Measurements from ENCODE around the gene TP53AIP1. TPM values are rescaled to one million over a fixed set of nuclear protein-coding genes. Genes with fewer than 3 reads are reported as not detected.

Gene TP53AIP1
- total and polyA plus RNA-seq, 7 donors, result 0.07 to 0.51 (median 0.08) TPM; not detected in 4

GRCh38 chr11:128914216-128915148 lies 28.2 kb downstream of the TP53AIP1 start:
- H3K4me1 ChIP-seq, result no peaks in the 10 kb centered on the region
- no peak overlapping the region for H3K27ac ChIP-seq
- intact Hi-C loops (cut with DNase I), result no loop called here
- H3K27me3 ChIP-seq (ENCODE audit: insufficient read depth in 3 of 3, low read length in 2 of 3), result peaks cover 0 to 12% (median 2%) of the 10 kb centered on the region in 3 donors
- no peak for DNase-seq
- WGBS, 3 donors, result 84 to 90% (median 84%) methylated on average over 17 to 18 of the region's 18 CpGs
- no peak for TF ChIP-seq CTCF (IDR thresholded peaks at IDR 0.05)
- no peak overlapping the region for H3K4me3 ChIP-seq
- no peaks in the 10 kb centered on the region for H3K36me3 ChIP-seq (ENCODE audit: insufficient read depth in 1 of 2, low read depth in 1 of 2)
- H3K9me3 ChIP-seq, result no peaks in the 10 kb centered on the region
- no peak for ATAC-seq

GRCh38 chr11:128913806-128914205 lies 28.9 kb downstream of the TP53AIP1 start:
- 47 to 51% (median 49%) methylated on average over 5 of the region's 5 CpGs for WGBS, 3 donors
- no peaks in the 10 kb centered on the region for H3K36me3 ChIP-seq (ENCODE audit: insufficient read depth in 1 of 2, low read depth in 1 of 2)
- H3K27ac ChIP-seq, result no peak overlapping the region
- H3K27me3 ChIP-seq (ENCODE audit: insufficient read depth in 3 of 3, low read length in 2 of 3), result peaks cover 0 to 17% (median 2%) of the 10 kb centered on the region in 3 donors
- no peak for ATAC-seq
- intact Hi-C loops (cut with DNase I), result no loop called here
- no peaks in the 10 kb centered on the region for H3K9me3 ChIP-seq
- DNase-seq, result no peak
- H3K4me1 ChIP-seq, result no peaks in the 10 kb centered on the region
- TF ChIP-seq CTCF (IDR thresholded peaks at IDR 0.05), result no peak
- no peak overlapping the region for H3K4me3 ChIP-seq

GRCh38 chr11:128911701-128912100 lies 31.0 kb downstream of the TP53AIP1 start:
- H3K9me3 ChIP-seq, result no peaks in the 10 kb centered on the region
- peaks cover 0 to 22% (median 8%) of the 10 kb centered on the region in 3 donors for H3K27me3 ChIP-seq (ENCODE audit: insufficient read depth in 3 of 3, low read length in 2 of 3)
- intact Hi-C loops (cut with DNase I), result no loop called here
- no peak for ATAC-seq
- no peak for DNase-seq
- TF ChIP-seq CTCF (IDR thresholded peaks at IDR 0.05), result no peak
- no peaks in the 10 kb centered on the region for H3K36me3 ChIP-seq (ENCODE audit: insufficient read depth in 1 of 2, low read depth in 1 of 2)
- no peak overlapping the region for H3K4me3 ChIP-seq
- no peaks in the 10 kb centered on the region for H3K4me1 ChIP-seq
- 95 to 97% (median 97%) methylated on average over 18 of the region's 18 CpGs for WGBS, 3 donors
- H3K27ac ChIP-seq, result no peak overlapping the region

- 96 to 98% (median 97%) methylated on average over 17 of the region's 17 CpGs for WGBS, 3 donors
- Histone ChIP-seq H3K27ac (no peak overlapping the region), H3K27me3 (ENCODE audit: insufficient read depth in 3 of 3, low read length in 2 of 3) (peaks cover 0 to 26% (median 12%) of the 10 kb centered on the region in 3 donors), H3K36me3 (ENCODE audit: insufficient read depth in 1 of 2, low read depth in 1 of 2) (no peaks in the 10 kb centered on the region), H3K9me3 (no peaks in the 10 kb centered on the region), H3K4me3 (no peak overlapping the region), H3K4me1 (no peaks in the 10 kb centered on the region)
- DNase-seq (no peak), ATAC-seq (no peak)
- TF ChIP-seq CTCF (IDR thresholded peaks at IDR 0.05), result no peak
- intact Hi-C loops (cut with DNase I), result no loop called here
Measured at GRCh38 chr11:128911239-128911638, 31.4 kb downstream of the TP53AIP1 start.
